PFSK-1 (cell line): Measurements from ENCODE around the gene SLC51A.

ENCODE experiments used
- POLR2AphosphoS5 ChIP-seq: IDR thresholded peaks from 2 replicates; pipeline ENCODE4 v1.6.1; 2012; ENCODE audit warnings: low read depth, mild to moderate bottlenecking, control low read depth, low read length, moderate library complexity
- REST ChIP-seq, 2 experiments: IDR thresholded peaks; 2 replicates each; pipeline versions ENCODE4 v1.6.1 to v1.8.0; 2011 to 2012; ENCODE audit warnings: low read depth in 2 of 2, low read length in 2 of 2, control low read depth in 1 of 2, inconsistent platforms in 1 of 2, mild to moderate bottlenecking in 1 of 2, moderate library complexity in 1 of 2; ENCODE audit not compliant: insufficient read depth in 1 of 2
- TAF1 ChIP-seq: IDR thresholded peaks from 2 replicates; pipeline ENCODE4 v1.6.1; 2012; ENCODE audit warnings: low read length, control low read depth, borderline replicate concordance; ENCODE audit not compliant: insufficient read depth

GRCh38 chr3:196222876-196223595 lies 6.7 kb downstream of the SLC51A start:
- TF ChIP-seq POLR2AphosphoS5 (no peak), REST (IDR thresholded peaks at IDR 0.05; ENCODE audit: insufficient read depth in 1 of 2, low read depth in 2 of 2, low read length in 2 of 2) (no peak), TAF1 (no peak)
